HepG2 (cell line): Measurements from ENCODE around the gene NPBWR2. TPM values are rescaled to one million over a fixed set of nuclear protein-coding genes. Genes with fewer than 3 reads are reported as not detected.

Experiments
- FOXO1 ChIP-seq: sonication (generic); formaldehyde crosslinking; IDR thresholded peaks from 2 replicates; pipeline ENCODE4 v1.4.0; 2020; ENCODE audit warnings: missing genetic modification reagents
- HMGXB4 ChIP-seq, 2 experiments: sonication (generic) in 1 of 2; formaldehyde crosslinking in 1 of 2; IDR thresholded peaks; 2 replicates each; pipeline versions ENCODE4 v1.4.0 to v1.6.1; 2018 to 2020; ENCODE audit warnings: missing genetic modification reagents in 2 of 2, borderline replicate concordance in 1 of 2, low read depth in 1 of 2, mild to moderate bottlenecking in 1 of 2, missing biosample characterization in 1 of 2
- IKZF4 ChIP-seq: sonication (generic); formaldehyde crosslinking; IDR thresholded peaks from 2 replicates; pipeline ENCODE4 v1.5.1; 2020; ENCODE audit warnings: borderline replicate concordance, mild to moderate bottlenecking, low read depth, missing genetic modification reagents; ENCODE audit errors: not compliant biosample characterization
- NFE2 ChIP-seq: sonication (generic); formaldehyde crosslinking; IDR thresholded peaks from 2 replicates; pipeline ENCODE4 v1.4.0; 2020; ENCODE audit warnings: missing genetic modification reagents
- NFKB2 ChIP-seq: sonication (generic); formaldehyde crosslinking; IDR thresholded peaks from 2 replicates; pipeline ENCODE4 v1.4.0; 2020; ENCODE audit warnings: missing genetic modification reagents, borderline replicate concordance
- NR2F2 ChIP-seq: IDR thresholded peaks from 2 replicates; pipeline ENCODE4 v1.6.1; 2012; ENCODE audit warnings: low read depth, inconsistent platforms, borderline replicate concordance
- POLR2G ChIP-seq: fragments of 200-400 bp; formaldehyde crosslinking; IDR thresholded peaks from 2 replicates; pipeline ENCODE4 v1.6.1; 2018; ENCODE audit warnings: mild to moderate bottlenecking, low read depth, low read length, moderate library complexity
- TRIM24 ChIP-seq: sonication (generic); formaldehyde crosslinking; IDR thresholded peaks from 2 replicates; pipeline ENCODE4 v1.8.0; 2022; ENCODE audit warnings: mild to moderate bottlenecking, missing genetic modification reagents
- ZBTB7B ChIP-seq: sonication (generic); formaldehyde crosslinking; IDR thresholded peaks from 2 replicates; pipeline ENCODE4 v1.4.0; 2020; ENCODE audit warnings: missing genetic modification reagents
- ZFP91 ChIP-seq: sonication (generic); formaldehyde crosslinking; IDR thresholded peaks from 2 replicates; pipeline ENCODE4 v1.9.0; 2022; ENCODE audit warnings: missing genetic modification reagents, mild to moderate bottlenecking, borderline replicate concordance
- ZFY ChIP-seq: sonication (generic); formaldehyde crosslinking; IDR thresholded peaks from 2 replicates; pipeline ENCODE4 v1.4.0; 2020; ENCODE audit warnings: missing genetic modification reagents
- ZGPAT ChIP-seq: IDR thresholded peaks from 2 replicates; pipeline ENCODE4 v1.6.1; 2016; ENCODE audit warnings: mild to moderate bottlenecking
- ZMYM3 ChIP-seq: sonication (generic); formaldehyde crosslinking; IDR thresholded peaks from 2 replicates; pipeline ENCODE4 v1.5.1; 2020; ENCODE audit warnings: mild to moderate bottlenecking, missing genetic modification reagents
- ZNF205 ChIP-seq: IDR thresholded peaks from 2 replicates; pipeline ENCODE4 v1.6.1; 2018; ENCODE audit warnings: missing biosample characterization, missing genetic modification reagents
- ZNF281 ChIP-seq: sonication (generic); formaldehyde crosslinking; IDR thresholded peaks from 2 replicates; pipeline ENCODE4 v1.4.0; 2020; ENCODE audit warnings: missing genetic modification reagents, borderline replicate concordance
- ZNF546 ChIP-seq: sonication (generic); formaldehyde crosslinking; conservative IDR thresholded peaks from 2 replicates; pipeline ENCODE4 v1.8.1; 2023; ENCODE audit warnings: mild to moderate bottlenecking, missing genetic modification reagents
- ZNF710 ChIP-seq: sonication (generic); formaldehyde crosslinking; IDR thresholded peaks from 2 replicates; pipeline ENCODE4 v1.5.0; 2020; ENCODE audit warnings: mild to moderate bottlenecking, missing genetic modification reagents, borderline replicate concordance
- ZNF724P ChIP-seq: sonication (generic); formaldehyde crosslinking; IDR thresholded peaks from 2 replicates; pipeline ENCODE4 v1.8.0; 2022; ENCODE audit warnings: missing genetic modification reagents, borderline replicate concordance
- polyA plus RNA-seq, 8 experiments: library from polyadenylated mRNA; depleted of rRNA in 3 of 8; stranded (reverse) in 7 of 8; unstranded in 1 of 8; fragments of >200 nt; fragmentation: Illumina TruSeq in 4 of 8; extraction: Trizol in 4 of 8; gene quantifications; 2 replicates each; pipeline versions ENCODE4 v1.2.1 to v1.2.3, GENCODE V29; 2011 to 2016; ENCODE audit warnings: low read depth in 4 of 8, missing spikeins in 1 of 8, mixed read lengths in 1 of 8; ENCODE audit not compliant: insufficient read depth in 1 of 8
- total RNA-seq, 5 experiments: library from RNA; depleted of rRNA; stranded (reverse); fragments of >200 nt; fragmentation: Illumina TruSeq; extraction: Trizol; gene quantifications; 2 replicates each; pipeline ENCODE4 v1.2.3, GENCODE V29; 2016; ENCODE audit warnings: low read depth in 1 of 5

The NPBWR2 gene
- total and polyA plus RNA-seq, 2 of the 13 experiments (the other 11 are each of a cell fraction or from before 2014, with no cell fraction given) = not detected

- TF ChIP-seq ZNF710 (peak; percentile 43; the same call in 1 of the 2 replicates), ZBTB7B (CRISPR knock-in tag) (peak; percentile 94), ZGPAT (peak; percentile 41; the same call in 1 of the 2 replicates), HMGXB4 (CRISPR knock-in tag; IDR thresholded peaks at IDR 0.05; ENCODE audit: borderline replicate concordance in 1 of 2, low read depth in 1 of 2) (peak in 1 of 2 experiments; percentile 54; a peak in 1 of 4 replicates), FOXO1 (CRISPR knock-in tag) (peak; percentile 30; the same call in 1 of the 2 replicates), NFKB2 (CRISPR knock-in tag) (0 out of 2 replicates have a peak, but pooled peaks have one; percentile 47), POLR2G (no peak), ZNF205 (CRISPR knock-in tag) (peak; percentile 52; the same call in 1 of the 2 replicates), ZNF724P (CRISPR knock-in tag) (0 out of 2 replicates have a peak, but pooled peaks have one; percentile 54), ZFY (CRISPR knock-in tag) (peak; percentile 52; the same call in 1 of the 2 replicates), TRIM24 (CRISPR knock-in tag) (no peak), ZNF281 (peak; percentile 32; the same call in 1 of the 2 replicates), ZMYM3 (CRISPR knock-in tag) (peak; percentile 6; the same call in 1 of the 2 replicates), ZFP91 (CRISPR knock-in tag) (peak; percentile 82; the same call in 1 of the 2 replicates), NR2F2 (peak; percentile 17; the same call in 1 of the 2 replicates), NFE2 (CRISPR knock-in tag) (no peak), ZNF546 (CRISPR knock-in tag) (no peak), IKZF4 (CRISPR knock-in tag) (no peak)
Measured at GRCh38 chr20:64069614-64070243, 37.6 kb downstream of the NPBWR2 start (continued).
